LNCAP (cell line): ENCODE data around the gene MYO19.

Experiments
- TF ChIP-seq, protein P1 (sequence below): fragments of 450-650 bp; IDR thresholded peaks from 2 replicates; pipeline ENCODE4 v1.5.1; 2017; ENCODE audit warnings: mild to moderate bottlenecking

Gene MYO19

GRCh38 chr17:36463916-36464764 lies 70.5 kb downstream of the MYO19 start:
- TF ChIP-seq, protein P1, sequence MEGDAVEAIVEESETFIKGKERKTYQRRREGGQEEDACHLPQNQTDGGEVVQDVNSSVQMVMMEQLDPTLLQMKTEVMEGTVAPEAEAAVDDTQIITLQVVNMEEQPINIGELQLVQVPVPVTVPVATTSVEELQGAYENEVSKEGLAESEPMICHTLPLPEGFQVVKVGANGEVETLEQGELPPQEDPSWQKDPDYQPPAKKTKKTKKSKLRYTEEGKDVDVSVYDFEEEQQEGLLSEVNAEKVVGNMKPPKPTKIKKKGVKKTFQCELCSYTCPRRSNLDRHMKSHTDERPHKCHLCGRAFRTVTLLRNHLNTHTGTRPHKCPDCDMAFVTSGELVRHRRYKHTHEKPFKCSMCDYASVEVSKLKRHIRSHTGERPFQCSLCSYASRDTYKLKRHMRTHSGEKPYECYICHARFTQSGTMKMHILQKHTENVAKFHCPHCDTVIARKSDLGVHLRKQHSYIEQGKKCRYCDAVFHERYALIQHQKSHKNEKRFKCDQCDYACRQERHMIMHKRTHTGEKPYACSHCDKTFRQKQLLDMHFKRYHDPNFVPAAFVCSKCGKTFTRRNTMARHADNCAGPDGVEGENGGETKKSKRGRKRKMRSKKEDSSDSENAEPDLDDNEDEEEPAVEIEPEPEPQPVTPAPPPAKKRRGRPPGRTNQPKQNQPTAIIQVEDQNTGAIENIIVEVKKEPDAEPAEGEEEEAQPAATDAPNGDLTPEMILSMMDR, result no peak; the same call in 1 of the 2 replicates

DNA sequence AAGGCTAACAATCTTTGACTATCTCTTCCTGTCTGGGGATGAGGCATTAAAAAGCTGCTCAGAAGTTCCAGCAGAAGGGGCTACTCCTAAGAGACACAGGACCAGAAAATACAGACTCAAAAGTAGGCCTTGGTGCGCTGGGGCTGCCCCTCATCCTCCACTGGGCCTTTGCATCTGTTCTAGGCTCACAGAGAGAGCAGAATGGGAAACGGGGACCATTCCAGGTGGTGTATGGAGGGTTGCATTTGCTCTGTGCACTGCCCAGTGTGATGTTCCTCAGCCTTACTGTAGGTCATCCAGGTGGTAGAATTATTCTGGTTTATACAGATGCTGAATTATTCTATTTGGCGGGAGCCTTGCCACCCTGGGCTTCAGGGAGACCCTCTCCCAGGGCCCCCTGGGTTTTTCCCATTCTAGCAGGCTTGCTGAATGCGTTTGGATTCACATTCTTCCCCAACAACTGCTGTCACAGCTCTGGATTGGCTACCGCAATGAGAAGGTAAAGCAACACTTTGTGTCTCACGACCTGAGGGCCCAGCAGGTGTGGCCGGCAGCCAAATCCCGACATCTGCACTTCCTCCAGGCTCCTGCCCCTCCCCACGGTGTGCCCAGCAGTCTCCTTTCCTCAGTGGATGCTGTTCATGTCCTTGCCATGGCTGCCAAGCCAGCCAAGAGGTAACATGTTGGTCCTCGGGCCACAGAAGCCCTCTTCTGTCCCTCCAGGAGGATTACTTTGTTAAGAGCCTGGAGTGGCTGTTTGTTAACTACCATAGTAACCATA lies 73.1 kb downstream of the MYO19 start:
- TF ChIP-seq, protein P1, result no peak

DNA sequence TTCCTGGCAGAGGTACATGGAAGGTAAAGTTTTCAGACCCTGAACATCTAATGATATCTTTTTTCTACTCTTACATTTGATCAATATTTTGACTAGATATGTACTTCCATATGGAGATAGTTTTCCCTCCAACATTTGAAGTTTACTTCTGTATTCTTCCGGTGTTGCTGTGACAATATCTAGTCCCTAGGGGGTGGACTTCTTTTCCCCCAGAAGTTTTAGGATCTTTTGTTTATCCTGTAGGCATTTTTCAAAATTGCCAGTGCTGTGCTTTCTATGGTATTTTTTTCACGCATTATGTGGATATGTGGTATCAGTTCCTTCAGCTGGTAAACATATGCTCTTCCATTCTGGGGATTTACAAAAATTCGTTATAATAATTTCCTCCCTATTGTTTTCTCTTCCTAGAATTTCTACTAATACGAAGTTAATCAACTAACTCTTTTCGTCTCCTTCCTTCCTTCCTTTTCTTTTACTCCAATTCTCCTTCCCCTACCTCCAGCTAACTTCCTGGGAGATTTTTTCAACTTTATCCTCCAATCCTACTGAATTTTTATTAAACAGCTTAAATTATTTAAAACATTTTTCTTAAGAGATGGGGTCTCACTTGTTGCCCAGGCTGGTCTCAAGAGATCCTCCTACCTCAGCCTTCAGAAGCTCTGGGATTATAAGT lies 74.3 kb downstream of the MYO19 start:
- TF ChIP-seq, protein P1, result no peak

- TF ChIP-seq, protein P1, result no peak
These were observed 75.1 kb downstream of the MYO19 start for GRCh38 chr17:36459601-36460000.

GRCh38 chr17:36459045-36459444 lies 75.6 kb downstream of the MYO19 start:
- TF ChIP-seq, protein P1, result no peak
